Mesendoderm (in vitro differentiated cells): ENCODE measurements around the gene MAGI2.

Experiments
- DNase-seq: peaks from one replicate; pipeline ENCODE4 v3.0.0; 2013
- H2AK5ac ChIP-seq: 2 replicates; pipeline ENCODE4 v1.6.1; 2013; ENCODE audit warnings: low read length, inconsistent platforms
- H2BK120ac ChIP-seq: 2 replicates; pipeline ENCODE4 v1.6.1; 2013; ENCODE audit warnings: low read depth, mild to moderate bottlenecking, low read length, moderate library complexity, mixed read lengths
- H2BK15ac ChIP-seq: replicated peaks from 2 replicates; pipeline ENCODE4 v1.6.1; 2013; ENCODE audit warnings: low read depth, mild to moderate bottlenecking, moderate library complexity
- H2BK5ac ChIP-seq: 2 replicates; pipeline ENCODE4 v1.6.1; 2013; ENCODE audit warnings: low read length, inconsistent platforms
- H3K18ac ChIP-seq: 2 replicates; pipeline ENCODE4 v1.6.1; 2013; ENCODE audit warnings: mild to moderate bottlenecking, low read length, mixed read lengths
- H3K23ac ChIP-seq: one replicate; pipeline ENCODE4 v1.6.1; 2013; ENCODE audit warnings: low read length
- H3K27ac ChIP-seq: 2 replicates; pipeline ENCODE4 v1.5.1; 2013; ENCODE audit warnings: low read depth, mild to moderate bottlenecking, inconsistent platforms, low read length, moderate library complexity
- H3K27me3 ChIP-seq: 2 replicates; pipeline ENCODE4 v1.6.1; 2013; ENCODE audit warnings: low read length, control low read depth, mild to moderate bottlenecking, inconsistent platforms; ENCODE audit not compliant: insufficient read depth, poor library complexity
- H3K36me3 ChIP-seq: 2 replicates; pipeline ENCODE4 v1.6.1; 2013; ENCODE audit warnings: low read length, inconsistent platforms; ENCODE audit not compliant: control insufficient read depth, insufficient read depth
- H3K4ac ChIP-seq: one replicate; pipeline ENCODE4 v1.6.1; 2013; ENCODE audit warnings: low read depth, mild to moderate bottlenecking, low read length, moderate library complexity
- H3K4me1 ChIP-seq: 2 replicates; pipeline ENCODE4 v1.6.1; 2013; ENCODE audit warnings: low read depth, low read length, inconsistent platforms; ENCODE audit not compliant: control insufficient read depth
- H3K4me2 ChIP-seq: 2 replicates; pipeline ENCODE4 v1.6.1; 2013; ENCODE audit warnings: low read length
- H3K4me3 ChIP-seq: 2 replicates; pipeline ENCODE4 v1.5.1; 2013; ENCODE audit warnings: mild to moderate bottlenecking, low read length
- H3K56ac ChIP-seq: one replicate; pipeline ENCODE4 v1.6.1; 2013; ENCODE audit warnings: low read length
- H3K79me1 ChIP-seq: 2 replicates; pipeline ENCODE4 v1.6.1; 2013; ENCODE audit warnings: low read length, inconsistent platforms
- H3K79me2 ChIP-seq: 2 replicates; pipeline ENCODE4 v1.6.1; 2013; ENCODE audit warnings: mild to moderate bottlenecking, low read length; ENCODE audit not compliant: control insufficient read depth, insufficient read depth
- H3K9ac ChIP-seq: 2 replicates; pipeline ENCODE4 v1.6.1; 2013; ENCODE audit warnings: low read length, inconsistent platforms
- H4K5ac ChIP-seq: one replicate; pipeline ENCODE4 v1.6.1; 2013; ENCODE audit warnings: low read length
- H4K8ac ChIP-seq: one replicate; pipeline ENCODE4 v1.6.1; 2013; ENCODE audit warnings: low read depth, mild to moderate bottlenecking, control low read depth, low read length, moderate library complexity
- WGBS: extraction: QIAGEN DNeasy Blood & Tissue Kit; methylation state at CpG from one replicate; pipeline ENCODE4 v1.1.7; 2013; ENCODE audit warnings: low lambda C conversion rate, missing lambda C conversion rate; ENCODE audit not compliant: insufficient coverage; ENCODE audit errors: extremely low coverage; 5-methylcytosine and 5-hydroxymethylcytosine counted together

The MAGI2 gene

DNA sequence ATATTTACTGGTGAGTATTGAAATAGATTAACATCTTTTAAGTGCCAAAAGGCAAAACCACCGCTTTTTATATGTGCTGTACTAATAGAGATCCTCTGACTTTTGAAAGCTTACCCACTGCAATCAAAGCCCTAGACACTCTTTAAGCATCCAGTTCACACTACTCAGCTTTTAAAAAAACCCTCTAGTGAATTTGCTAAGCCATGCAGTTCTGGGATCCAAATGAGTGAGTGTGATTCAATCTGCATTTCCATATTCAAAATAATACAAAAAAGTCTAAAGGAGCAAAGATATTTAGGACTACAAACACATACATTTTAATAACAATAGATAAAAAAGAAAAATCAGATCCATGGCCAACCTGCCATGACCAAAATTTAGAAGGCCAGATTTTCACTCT is 288.2 kb downstream of the MAGI2 start:
- Histone ChIP-seq H3K27me3 (no peaks in the 10 kb centered on the region), H2BK120ac (no peak overlapping the region), H2BK5ac (no peak overlapping the region), H3K23ac (no peak overlapping the region), H3K4me3 (no peak overlapping the region), H4K8ac (no peak overlapping the region), H3K9ac (no peak overlapping the region), H3K79me1 (no peaks in the 10 kb centered on the region), H3K18ac (no peak overlapping the region), H3K4ac (no peak overlapping the region), H2BK15ac (no peak overlapping the region), H3K27ac (no peak overlapping the region), H3K56ac (no peak overlapping the region), H3K79me2 (no peaks in the 10 kb centered on the region), H4K5ac (no peak overlapping the region), H3K4me2 (no peak overlapping the region), H2AK5ac (no peak overlapping the region), H3K4me1 (no peaks in the 10 kb centered on the region), H3K36me3 (no peaks in the 10 kb centered on the region)
- no peak for DNase-seq
- WGBS: no CpG with 5 or more reads among the region's 1 CpG

- Histone ChIP-seq H3K4me3 (no peak overlapping the region), H3K36me3 (no peaks in the 10 kb centered on the region), H3K27me3 (no peaks in the 10 kb centered on the region), H2AK5ac (no peak overlapping the region), H3K79me2 (no peaks in the 10 kb centered on the region), H3K4me1 (no peaks in the 10 kb centered on the region), H4K8ac (no peak overlapping the region), H2BK5ac (no peak overlapping the region), H3K4me2 (no peak overlapping the region), H3K4ac (no peak overlapping the region), H2BK15ac (no peak overlapping the region), H3K18ac (no peak overlapping the region), H3K23ac (no peak overlapping the region), H3K9ac (no peak overlapping the region), H3K27ac (no peak overlapping the region), H3K56ac (no peak overlapping the region), H3K79me1 (no peaks in the 10 kb centered on the region), H2BK120ac (no peak overlapping the region), H4K5ac (no peak overlapping the region)
- WGBS: 94% methylated on average over 2 of the region's 5 CpGs
- DNase-seq: peak; percentile 22
Measured at GRCh38 chr7:79159040-79159664, 294.3 kb downstream of the MAGI2 start.

DNA sequence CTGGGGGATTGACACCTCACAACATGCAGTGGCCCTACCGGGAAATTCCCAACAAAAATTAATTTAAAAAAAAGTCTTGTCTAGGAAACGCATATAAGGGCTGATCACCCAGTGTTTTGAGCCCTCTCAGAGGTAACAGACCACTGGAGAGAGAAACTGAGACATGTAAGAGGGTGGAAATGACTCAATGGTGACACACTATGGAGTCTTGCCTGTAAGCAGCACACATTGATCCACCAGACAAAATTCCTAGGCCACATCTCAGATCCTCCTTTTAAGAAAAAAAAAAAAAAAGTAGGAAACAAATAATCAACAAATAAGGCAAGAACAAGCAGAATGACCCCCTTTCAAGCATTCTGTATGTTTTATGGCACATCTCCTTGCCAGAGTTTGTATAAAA is 296.2 kb downstream of the MAGI2 start:
- Histone ChIP-seq H3K4ac (no peak overlapping the region), H3K79me1 (no peaks in the 10 kb centered on the region)

GRCh38 chr7:79149831-79150230 is 303.6 kb downstream of the MAGI2 start:
- Histone ChIP-seq H3K9ac (no peak overlapping the region), H4K8ac (no peak overlapping the region), H2AK5ac (no peak overlapping the region), H3K79me2 (no peaks in the 10 kb centered on the region), H4K5ac (no peak overlapping the region), H3K4me3 (no peak overlapping the region), H2BK15ac (no peak overlapping the region), H3K27me3 (no peaks in the 10 kb centered on the region), H2BK5ac (no peak overlapping the region), H3K18ac (no peak overlapping the region), H3K4ac (no peak overlapping the region), H3K27ac (no peak overlapping the region), H3K23ac (no peak overlapping the region), H3K56ac (no peak overlapping the region), H3K79me1 (no peaks in the 10 kb centered on the region), H2BK120ac (no peak overlapping the region), H3K36me3 (no peaks in the 10 kb centered on the region), H3K4me2 (no peak overlapping the region), H3K4me1 (no peaks in the 10 kb centered on the region)
- DNase-seq: peak; percentile 44
- WGBS: no CpG with 5 or more reads among the region's 1 CpG

More for the DNA sequence above, 296.2 kb downstream of the MAGI2 start:
- Histone ChIP-seq H2BK120ac (no peak overlapping the region), H3K9ac (no peak overlapping the region), H3K23ac (no peak overlapping the region), H2BK15ac (no peak overlapping the region), H3K4me3 (no peak overlapping the region), H2AK5ac (no peak overlapping the region), H4K5ac (no peak overlapping the region), H4K8ac (no peak overlapping the region), H3K79me2 (no peaks in the 10 kb centered on the region), H3K18ac (no peak overlapping the region), H3K56ac (no peak overlapping the region), H3K4me2 (no peak overlapping the region), H3K36me3 (no peaks in the 10 kb centered on the region), H3K27me3 (no peaks in the 10 kb centered on the region), H3K27ac (no peak overlapping the region), H3K4me1 (no peaks in the 10 kb centered on the region), H2BK5ac (no peak overlapping the region)
- DNase-seq: no peak
- no CpG with 5 or more reads among the region's 2 CpGs for WGBS

DNA sequence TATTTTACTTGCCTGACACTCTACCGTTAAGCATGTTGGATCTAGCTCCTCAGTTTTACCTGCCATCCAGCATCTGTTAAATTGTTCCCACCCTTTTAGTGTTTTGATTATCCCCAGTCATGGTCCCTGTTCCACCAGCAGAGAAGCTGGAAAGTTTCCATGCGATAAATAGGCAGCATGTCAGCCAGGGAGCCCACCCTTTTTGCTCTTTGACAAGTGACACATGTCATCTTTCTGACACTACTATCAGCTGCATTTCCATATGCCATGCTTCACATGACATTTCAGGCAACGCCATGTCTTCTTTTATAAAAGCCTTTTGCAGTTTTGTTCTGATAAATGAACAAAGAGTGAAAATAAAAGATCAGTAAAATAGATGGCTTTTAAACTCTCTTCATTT is 310.8 kb downstream of the MAGI2 start:
- Histone ChIP-seq H3K18ac (no peak overlapping the region), H2BK5ac (no peak overlapping the region), H2BK120ac (no peak overlapping the region), H3K9ac (no peak overlapping the region), H2AK5ac (no peak overlapping the region), H4K8ac (no peak overlapping the region), H4K5ac (no peak overlapping the region), H2BK15ac (no peak overlapping the region), H3K4ac (no peak overlapping the region), H3K4me1 (no peaks in the 10 kb centered on the region), H3K4me2 (no peak overlapping the region), H3K79me1 (no peaks in the 10 kb centered on the region), H3K23ac (no peak overlapping the region), H3K79me2 (no peaks in the 10 kb centered on the region), H3K4me3 (no peak overlapping the region), H3K56ac (no peak overlapping the region), H3K27me3 (no peaks in the 10 kb centered on the region), H3K36me3 (no peaks in the 10 kb centered on the region), H3K27ac (no peak overlapping the region)
- WGBS: no CpG with 5 or more reads among the region's 3 CpGs
- no peak for DNase-seq

- H2BK120ac ChIP-seq: no peak overlapping the region
- no peaks in the 10 kb centered on the region for H3K79me1 ChIP-seq
- no peak overlapping the region for H3K4ac ChIP-seq
- no peaks in the 10 kb centered on the region for H3K36me3 ChIP-seq
- H4K8ac ChIP-seq: no peak overlapping the region
- no peaks in the 10 kb centered on the region for H3K79me2 ChIP-seq
- no peak overlapping the region for H2AK5ac ChIP-seq
- no peak overlapping the region for H3K56ac ChIP-seq
- H3K4me3 ChIP-seq: no peak overlapping the region
- H3K18ac ChIP-seq: no peak overlapping the region
- no peak for DNase-seq
- no peaks in the 10 kb centered on the region for H3K27me3 ChIP-seq
- WGBS: no CpG with 5 or more reads among the region's 1 CpG
- H3K4me2 ChIP-seq: no peak overlapping the region
- no peak overlapping the region for H3K9ac ChIP-seq
- H3K27ac ChIP-seq: no peak overlapping the region
- no peak overlapping the region for H2BK15ac ChIP-seq
- no peak overlapping the region for H4K5ac ChIP-seq
- H2BK5ac ChIP-seq: no peak overlapping the region
- H3K4me1 ChIP-seq: no peaks in the 10 kb centered on the region
- H3K23ac ChIP-seq: no peak overlapping the region
Measured at GRCh38 chr7:79141252-79141651, 312.2 kb downstream of the MAGI2 start.
